HL-60 (cell line): Measurements from ENCODE around the gene RASL11A.
"Not testable (repeated sequence)": the region's sequence is repeated elsewhere in the genome, so short reads cannot be mapped to it uniquely, and the experiment has no call there.

Experiments
- DNase-seq, 2 experiments: peaks; one replicate each; pipeline ENCODE4 v3.0.0-alpha.2; 2010 to 2020; ENCODE audit warnings: low read depth in 1 of 2, low spot score in 1 of 2
- H3K27ac ChIP-seq: fragments of 250-450 bp; sonication (Bioruptor Pico); replicated peaks from 2 replicates; pipeline ENCODE4 v1.5.1; 2020; ENCODE audit warnings: mild to moderate bottlenecking, moderate library complexity
- H3K27me3 ChIP-seq: fragments of 250-450 bp; sonication (Bioruptor Pico); 2 replicates; pipeline ENCODE4 v1.5.1; 2021; ENCODE audit warnings: mild to moderate bottlenecking, moderate library complexity; ENCODE audit not compliant: insufficient read depth, poor library complexity, severe bottlenecking
- H3K4me3 ChIP-seq: replicated peaks from 2 replicates; pipeline ENCODE4 v1.5.1; 2011; ENCODE audit warnings: mild to moderate bottlenecking, control low read depth, low read length; ENCODE audit not compliant: insufficient read depth
- CTCF ChIP-seq: IDR thresholded peaks from one replicate; pipeline ENCODE4 v1.5.1; 2011; ENCODE audit warnings: low read length, control low read depth, inconsistent platforms; ENCODE audit not compliant: insufficient read depth
- GABPA ChIP-seq: IDR thresholded peaks from 2 replicates; pipeline ENCODE4 v1.6.1; 2012; ENCODE audit warnings: low read depth
- POLR2AphosphoS5 ChIP-seq: IDR thresholded peaks from 2 replicates; pipeline ENCODE4 v1.6.1; 2012; ENCODE audit warnings: low read depth
- REST ChIP-seq: IDR thresholded peaks from 2 replicates; pipeline ENCODE4 v1.6.1; 2012; ENCODE audit warnings: low read depth; ENCODE audit not compliant: insufficient replicate concordance
- SPI1 ChIP-seq: IDR thresholded peaks from 2 replicates; pipeline ENCODE4 v1.6.1; 2012; ENCODE audit warnings: low read depth, mild to moderate bottlenecking, borderline replicate concordance
- long read RNA-seq: library from polyadenylated mRNA; unstranded; transcript quantifications from one replicate; pipeline ENCODE4 v2.0.0, GENCODE V29; 2020

Gene RASL11A
- long read RNA-seq, partial matches to known transcripts: 0 of 1 reads
- long read RNA-seq, other reads (novel, unspliced or antisense): 0 of 1 reads

GRCh38 chr13:27270594-27271520 is at the start of gene RASL11A:
TSS of gene RASL11A (plus strand) at chr13:27270830. CDS start at chr13:27270945, 115 bp downstream.
- peak within 1 kb of the TSS; percentile 92 for H3K4me3 ChIP-seq
- TF ChIP-seq CTCF: peak; percentile 48
- no peak for TF ChIP-seq REST
- TF ChIP-seq POLR2AphosphoS5: no peak
- TF ChIP-seq GABPA: no peak
- TF ChIP-seq SPI1: no peak
- DNase-seq: peak in 1 of 2 experiments; percentile 70
- peaks cover 6% of the 10 kb centered on the region for H3K27me3 ChIP-seq
- H3K27ac ChIP-seq: peak within 1 kb of the TSS; percentile 37; the same call in 1 of the 2 replicates

GRCh38 chr13:27222100-27222499 is 48.5 kb upstream of the RASL11A start:
- not testable (repeated sequence) for H3K4me3 ChIP-seq

GRCh38 chr13:27226991-27227390 is 43.6 kb upstream of the RASL11A start:
- DNase-seq: no peak
- no peaks in the 10 kb centered on the region for H3K27me3 ChIP-seq
- no peak overlapping the region for H3K27ac ChIP-seq
- no peak overlapping the region for H3K4me3 ChIP-seq
- TF ChIP-seq POLR2AphosphoS5 (no peak), CTCF (no peak), REST (no peak), SPI1 (no peak), GABPA (no peak)

More at GRCh38 chr13:27222100-27222499, 48.5 kb upstream of the RASL11A start:
- H3K27ac ChIP-seq, DNase-seq, H3K27me3 ChIP-seq: not testable (repeated sequence)

- DNase-seq: no peak
- Histone ChIP-seq H3K27ac (no peak overlapping the region), H3K27me3 (no peaks in the 10 kb centered on the region), H3K4me3 (no peak overlapping the region)
- TF ChIP-seq GABPA: no peak
- TF ChIP-seq CTCF: no peak
- no peak for TF ChIP-seq POLR2AphosphoS5
- no peak for TF ChIP-seq SPI1
- no peak for TF ChIP-seq REST
Measured at GRCh38 chr13:27228131-27228530, 42.5 kb upstream of the RASL11A start.
